Adipose tissue (tissue), 3 donors: ENCODE data around the gene HBQ1. TPM values are rescaled to one million over a fixed set of nuclear protein-coding genes. Genes with fewer than 3 reads are reported as not detected.
"Not testable (repeated sequence)": the region's sequence is repeated elsewhere in the genome, so short reads cannot be mapped to it uniquely, and the experiment has no call there.

Source experiments
- H3K27ac ChIP-seq: one replicate; pipeline ENCODE4 v1.5.1; 2013; ENCODE audit warnings: low read depth, low read length
- WGBS, 3 donors: extraction: QIAGEN DNeasy Blood & Tissue Kit; methylation state at CpG; one replicate each; pipeline ENCODE4 v1.1.7; 2013; 5-methylcytosine and 5-hydroxymethylcytosine counted together
- polyA plus RNA-seq, 3 donors: library from polyadenylated mRNA; stranded (reverse); fragments of 200-250 nt; gene quantifications; one replicate each; pipeline ENCODE4 v1.2.3, GENCODE V29; 2013
- donor health status: healthy with polysubstance abuse.
- donor health status: Bipolar disorder and iron deficiency.
- donor health status: healthy.

Gene HBQ1
- polyA plus RNA-seq, 3 donors = 0.40 TPM; not detected in 2

- 7 to 10% (median 9%) methylated on average over 23 to 26 of the region's 44 CpGs for WGBS, 3 donors
- not testable (repeated sequence) for H3K27ac ChIP-seq
These were observed 6.9 kb upstream of the HBQ1 start for GRCh38 chr16:173211-173854.

GRCh38 chr16:173928-174769 is 6.1 kb upstream of the HBQ1 start:
- WGBS, 3 donors = 17 to 30% (median 29%) methylated on average over 6 to 8 of the region's 13 CpGs

GRCh38 chr16:175011-175949 is 5.0 kb upstream of the HBQ1 start:
- H3K27ac ChIP-seq = no peak overlapping the region
- WGBS, 3 donors = 19 to 28% (median 27%) methylated on average over 7 to 8 of the region's 8 CpGs

More at GRCh38 chr16:173928-174769, 6.1 kb upstream of the HBQ1 start:
- H3K27ac ChIP-seq = not testable (repeated sequence)

- H3K27ac ChIP-seq = not testable (repeated sequence)
- WGBS, 3 donors = 0 to 2% (median 1%) methylated on average over 16 to 24 of the region's 39 CpGs
These were observed 4.3 kb upstream of the HBQ1 start for GRCh38 chr16:176006-176405.

GRCh38 chr16:176477-177382 is 3.5 kb upstream of the HBQ1 start, which contains the start of gene HBA1:
TSS of gene HBA1 (plus strand) at chr16:176680. CDS start at chr16:176717, 37 bp downstream.
- WGBS, 3 donors = 2 to 4% (median 3%) methylated on average over 22 to 37 of the region's 88 CpGs
- not testable (repeated sequence) for H3K27ac ChIP-seq

- WGBS, 3 donors = 6 to 10% (median 8%) methylated on average over 13 of the region's 13 CpGs
- no peak overlapping the region for H3K27ac ChIP-seq
These were observed 2.9 kb upstream of the HBQ1 start for GRCh38 chr16:177394-177822.

- WGBS, 3 donors = 53 to 65% (median 59%) methylated on average over 11 of the region's 11 CpGs
- H3K27ac ChIP-seq = no peak overlapping the region
These were observed 2.1 kb upstream of the HBQ1 start for GRCh38 chr16:177981-178667.

GRCh38 chr16:178668-179015 is 1.6 kb upstream of the HBQ1 start:
- 83 to 92% (median 87%) methylated on average over 11 of the region's 11 CpGs for WGBS, 3 donors
- H3K27ac ChIP-seq = no peak overlapping the region

- H3K27ac ChIP-seq = no peak overlapping the region
- WGBS, 3 donors = 71 to 74% (median 73%) methylated on average over 17 of the region's 17 CpGs
These were observed 807 bp upstream of the HBQ1 start for GRCh38 chr16:179211-180092.

- WGBS, 3 donors = 1 to 2% (median 2%) methylated on average over 70 to 89 of the region's 89 CpGs
These were observed 664 bp downstream of the HBQ1 start for GRCh38 chr16:180681-181564.

GRCh38 chr16:181565-182021 is 1.3 kb downstream of the HBQ1 start:
- 7 to 12% (median 9%) methylated on average over 22 of the region's 22 CpGs for WGBS, 3 donors
- H3K27ac ChIP-seq = no peak overlapping the region

More at GRCh38 chr16:180681-181564, 664 bp downstream of the HBQ1 start:
- no peak overlapping the region for H3K27ac ChIP-seq

GRCh38 chr16:183005-183404 is 2.7 kb downstream of the HBQ1 start:
- WGBS, 3 donors = 69 to 83% (median 77%) methylated on average over 7 of the region's 7 CpGs
- no peak overlapping the region for H3K27ac ChIP-seq

- 83 to 88% (median 85%) methylated on average over 12 to 13 of the region's 13 CpGs for WGBS, 3 donors
These were observed 5.0 kb downstream of the HBQ1 start for GRCh38 chr16:185213-185612.

GRCh38 chr16:185691-186090 is 5.4 kb downstream of the HBQ1 start:
- WGBS, 3 donors = 83 to 89% (median 88%) methylated on average over 10 to 11 of the region's 11 CpGs
- no peak overlapping the region for H3K27ac ChIP-seq

More at GRCh38 chr16:185213-185612, 5.0 kb downstream of the HBQ1 start:
- H3K27ac ChIP-seq = no peak overlapping the region

- no peak overlapping the region for H3K27ac ChIP-seq
- WGBS, 3 donors = 94 to 98% (median 98%) methylated on average over 8 of the region's 8 CpGs
These were observed 7.1 kb downstream of the HBQ1 start for GRCh38 chr16:187330-187729.
